Measurements from ENCODE around the gene SLC16A10. TPM values are rescaled to one million over a fixed set of nuclear protein-coding genes. Genes with fewer than 3 reads are reported as not detected.
A peak's percentile ranks its signal among the peaks of the same experiment; 100 is the strongest.

SLC16A10 gene
- total RNA-seq, 2 donors from 2014 or later = 8.7 to 13.8 TPM

GRCh38 chr6:111161650-111162049 lies 74.3 kb downstream of the SLC16A10 start:
- Mint-ChIP-seq H3K9me3 (peaks cover 62% of the 10 kb centered on the region), H3K27me3 (ENCODE audit: insufficient read depth) (no peaks in the 10 kb centered on the region)

GRCh38 chr6:111162504-111162903 lies 75.2 kb downstream of the SLC16A10 start:
- Histone ChIP-seq H3K9ac (ENCODE audit: extremely low read depth, low read length, poor library complexity, severe bottlenecking) (no peak overlapping the region), H3K4me1 (ENCODE audit: control insufficient read depth, insufficient read depth, low read length) (no peaks in the 10 kb centered on the region), H3K4me3 (ENCODE audit: low read length) (peak overlapping the region; percentile 58), H3K9me3 (ENCODE audit: control insufficient read depth, low read length) (peaks cover 35% of the 10 kb centered on the region), H3K27ac (ENCODE audit: low read depth, low read length) (no peak overlapping the region), H3K27me3 (ENCODE audit: control insufficient read depth, insufficient read depth, low read length, poor library complexity, severe bottlenecking) (no peaks in the 10 kb centered on the region), H3K36me3 (ENCODE audit: control insufficient read depth, insufficient read depth, low read length) (no peaks in the 10 kb centered on the region)
- H3K9me3 Mint-ChIP-seq = peaks cover 62% of the 10 kb centered on the region
- no peak for DNase-seq
- H3K27me3 Mint-ChIP-seq (ENCODE audit: insufficient read depth) = no peaks in the 10 kb centered on the region
- no peak overlapping the region for H3K27ac Mint-ChIP-seq
- H3K4me3 Mint-ChIP-seq = no peak overlapping the region
- peaks cover 24% of the 10 kb centered on the region for H3K36me3 Mint-ChIP-seq (ENCODE audit: low read depth)
- no peak for TF ChIP-seq CTCF (conservative IDR thresholded peaks at IDR 0.05)
- H3K4me1 Mint-ChIP-seq = no peaks in the 10 kb centered on the region

More at GRCh38 chr6:111161650-111162049, 74.3 kb downstream of the SLC16A10 start:
- peaks cover 35% of the 10 kb centered on the region for H3K9me3 ChIP-seq (ENCODE audit: control insufficient read depth, low read length)
- no peak overlapping the region for H3K4me3 ChIP-seq (ENCODE audit: low read length)
- peaks cover 24% of the 10 kb centered on the region for H3K36me3 Mint-ChIP-seq (ENCODE audit: low read depth)
- 87 to 95% methylated on average over 2 of the region's 2 CpGs for WGBS, 2 experiments (ENCODE audit: insufficient coverage in 1 of 2, insufficient read length in 1 of 2)
- no peak for DNase-seq
- H3K27me3 ChIP-seq (ENCODE audit: control insufficient read depth, insufficient read depth, low read length, poor library complexity, severe bottlenecking) = no peaks in the 10 kb centered on the region
- H3K4me3 Mint-ChIP-seq = no peak overlapping the region
- H3K9ac ChIP-seq (ENCODE audit: extremely low read depth, low read length, poor library complexity, severe bottlenecking) = no peak overlapping the region
- H3K36me3 ChIP-seq (ENCODE audit: control insufficient read depth, insufficient read depth, low read length) = no peaks in the 10 kb centered on the region
- no peak overlapping the region for H3K27ac Mint-ChIP-seq
- H3K4me1 Mint-ChIP-seq = no peaks in the 10 kb centered on the region
- no peak overlapping the region for H3K27ac ChIP-seq (ENCODE audit: low read depth, low read length)
- H3K4me1 ChIP-seq (ENCODE audit: control insufficient read depth, insufficient read depth, low read length) = no peaks in the 10 kb centered on the region
- TF ChIP-seq CTCF (conservative IDR thresholded peaks at IDR 0.05) = no peak

GRCh38 chr6:111171577-111172400 lies 84.5 kb downstream of the SLC16A10 start:
- Histone ChIP-seq H3K9ac (ENCODE audit: extremely low read depth, low read length, poor library complexity, severe bottlenecking) (no peak overlapping the region), H3K4me1 (ENCODE audit: control insufficient read depth, insufficient read depth, low read length) (no peaks in the 10 kb centered on the region), H3K36me3 (ENCODE audit: control insufficient read depth, insufficient read depth, low read length) (no peaks in the 10 kb centered on the region), H3K9me3 (ENCODE audit: control insufficient read depth, low read length) (no peaks in the 10 kb centered on the region), H3K27ac (ENCODE audit: low read depth, low read length) (no peak overlapping the region), H3K4me3 (ENCODE audit: low read length) (no peak overlapping the region), H3K27me3 (ENCODE audit: control insufficient read depth, insufficient read depth, low read length, poor library complexity, severe bottlenecking) (no peaks in the 10 kb centered on the region)
- TF ChIP-seq CTCF (conservative IDR thresholded peaks at IDR 0.05) = no peak
- H3K27me3 Mint-ChIP-seq (ENCODE audit: insufficient read depth) = no peaks in the 10 kb centered on the region
- no peaks in the 10 kb centered on the region for H3K9me3 Mint-ChIP-seq
- WGBS, 2 experiments (ENCODE audit: insufficient coverage in 1 of 2, insufficient read length in 1 of 2) = 88 to 93% methylated on average over 3 to 5 of the region's 6 CpGs
- no peak overlapping the region for H3K4me3 Mint-ChIP-seq
- DNase-seq = no peak
- H3K36me3 Mint-ChIP-seq (ENCODE audit: low read depth) = no peaks in the 10 kb centered on the region
- no peak overlapping the region for H3K27ac Mint-ChIP-seq
- H3K4me1 Mint-ChIP-seq = peaks cover 10% of the 10 kb centered on the region
